HG02938 (cell line): ENCODE results near the gene JPH3.
"Not testable (repeated sequence)": the region's sequence is repeated elsewhere in the genome, so short reads cannot be mapped to it uniquely, and the experiment has no call there.

Experiments
- ATAC-seq: cut with Tn5 transposase; IDR thresholded peaks from one replicate; pipeline ENCODE4 v1.9.1; 2021; ENCODE audit warnings: mild to moderate bottlenecking, moderate library complexity; ENCODE audit not compliant: unreplicated experiment

Gene JPH3

DNA sequence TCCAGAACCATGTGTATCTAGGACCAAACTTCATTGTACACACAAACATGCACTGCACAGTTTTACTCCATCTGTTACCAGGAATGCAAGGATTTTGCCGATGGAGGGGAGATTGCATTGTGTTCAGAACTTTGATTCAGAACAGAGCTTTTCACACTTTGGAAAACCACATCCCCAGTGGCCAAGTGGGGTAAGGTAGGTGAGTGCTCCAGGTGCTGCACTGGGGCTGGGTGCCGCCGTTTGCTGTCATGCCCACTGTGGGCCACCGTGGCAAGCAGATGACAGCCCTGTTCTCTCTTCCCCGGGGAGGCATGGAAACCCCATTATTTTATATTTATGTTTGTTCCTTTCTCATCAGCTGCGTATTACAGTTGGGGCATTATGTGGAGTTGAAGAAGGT lies 29.3 kb upstream of the JPH3 start:
- no peak for ATAC-seq

DNA sequence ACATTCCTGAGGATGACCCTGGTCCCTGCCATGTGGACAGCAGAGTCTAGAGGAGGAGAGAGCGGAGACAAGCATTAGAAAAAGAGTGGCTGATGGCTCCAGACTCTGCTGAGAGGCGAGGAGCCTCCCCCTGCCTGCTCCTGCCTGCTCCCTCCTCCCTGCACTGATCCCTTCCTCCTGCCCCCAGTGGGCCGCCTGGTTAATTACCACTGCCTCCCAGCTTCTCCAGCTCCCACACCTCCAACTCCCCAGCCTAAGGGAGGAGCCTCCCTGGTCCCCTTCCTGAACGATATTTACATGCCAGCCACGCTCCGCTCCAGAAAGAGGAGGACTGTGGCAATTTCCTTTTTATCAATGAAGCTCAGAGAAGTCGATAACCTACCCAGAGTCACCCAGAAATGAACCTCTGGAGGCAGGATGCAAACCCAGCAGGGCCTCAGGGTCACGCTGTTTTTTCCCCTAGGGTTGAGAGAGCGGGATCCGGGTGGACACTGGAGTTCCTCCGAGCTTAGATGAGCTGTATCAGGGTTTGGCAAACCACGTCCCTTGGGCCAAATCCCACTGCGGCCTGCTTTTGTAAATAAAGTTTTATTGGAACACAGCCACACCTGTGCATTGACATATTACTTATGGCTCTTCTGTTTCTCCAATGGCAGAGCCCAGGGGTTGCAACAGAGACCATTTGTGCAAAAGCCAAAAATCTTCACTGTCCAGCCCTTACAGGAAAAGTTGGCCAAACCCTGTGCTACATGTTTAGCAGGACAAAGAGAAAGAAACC lies 27.1 kb upstream of the JPH3 start:
- ATAC-seq: no peak

DNA sequence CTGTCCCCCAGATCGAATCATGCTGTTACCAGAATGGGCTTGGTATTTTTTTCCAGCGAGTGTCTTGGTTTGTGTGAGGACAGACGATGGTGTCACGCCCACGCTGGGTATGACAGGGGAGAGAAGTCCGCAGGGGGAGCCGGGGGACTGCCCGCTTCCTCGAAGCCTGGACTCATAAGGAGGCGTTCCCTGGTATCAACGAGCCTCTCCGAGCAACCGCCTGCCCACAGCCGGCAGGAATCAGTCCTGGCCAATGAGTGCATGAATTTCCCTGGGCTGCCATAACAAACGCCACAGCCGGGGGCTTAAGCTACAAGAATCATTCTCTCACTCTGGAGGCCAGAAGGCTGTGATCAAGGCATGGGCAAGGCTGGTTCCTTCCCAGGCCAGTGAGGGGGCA lies 26.1 kb upstream of the JPH3 start:
- no peak for ATAC-seq

DNA sequence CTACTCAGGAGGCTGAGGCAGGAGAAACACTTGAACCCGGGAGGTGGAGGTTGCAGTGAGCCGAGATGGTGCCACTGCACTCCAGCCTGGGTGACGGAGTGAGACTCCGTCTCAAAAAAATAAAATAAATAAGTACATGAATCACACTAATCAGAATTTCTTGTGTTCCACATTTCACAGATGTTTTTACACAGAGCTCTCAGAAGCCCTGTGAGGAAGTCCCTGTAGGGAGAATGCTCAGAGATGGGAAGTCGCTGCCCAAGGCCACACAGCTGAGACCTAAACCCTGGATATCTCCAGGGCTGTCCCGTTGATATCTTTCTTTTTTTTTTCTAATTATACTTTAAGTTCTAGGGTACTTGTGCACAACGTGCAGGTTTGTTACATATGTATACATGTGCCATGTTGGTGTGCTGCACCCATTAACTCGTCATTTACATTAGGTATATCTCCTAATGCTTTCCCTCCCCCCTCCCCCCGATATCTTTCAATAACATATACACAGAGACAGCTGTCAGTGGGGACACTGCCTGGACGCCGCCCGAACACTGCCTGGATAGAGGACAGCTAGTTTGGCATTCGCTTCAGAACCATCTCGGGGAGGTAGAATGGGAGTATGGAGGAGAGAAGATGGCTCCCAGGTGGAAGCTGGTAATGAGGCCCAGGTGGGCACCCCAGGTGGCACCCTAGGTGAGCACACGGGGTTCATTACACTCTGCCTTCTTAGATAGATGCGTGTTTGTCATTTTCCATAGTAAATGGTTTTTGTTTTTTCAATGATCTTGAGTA lies 24.0 kb upstream of the JPH3 start:
- not testable (repeated sequence) for ATAC-seq

DNA sequence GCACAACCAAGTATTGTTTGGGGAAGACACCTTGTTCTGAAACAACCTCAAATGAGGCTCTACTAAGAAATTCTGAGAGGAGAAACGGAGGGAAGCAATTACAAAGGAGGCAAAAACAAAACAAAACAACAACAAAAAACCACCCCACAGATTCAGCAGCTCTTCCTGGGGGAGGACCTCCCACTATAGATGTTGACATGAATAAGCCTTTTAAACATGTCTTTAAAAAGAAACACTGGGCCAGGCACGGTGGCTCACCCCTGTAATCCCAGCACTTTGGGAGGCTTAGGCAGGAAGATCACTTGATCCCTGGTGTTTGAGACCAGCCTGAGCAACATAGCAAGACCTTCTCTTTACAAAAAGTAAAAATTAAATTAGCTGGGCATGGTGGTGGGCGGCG lies 22.6 kb upstream of the JPH3 start:
- ATAC-seq: no peak

DNA sequence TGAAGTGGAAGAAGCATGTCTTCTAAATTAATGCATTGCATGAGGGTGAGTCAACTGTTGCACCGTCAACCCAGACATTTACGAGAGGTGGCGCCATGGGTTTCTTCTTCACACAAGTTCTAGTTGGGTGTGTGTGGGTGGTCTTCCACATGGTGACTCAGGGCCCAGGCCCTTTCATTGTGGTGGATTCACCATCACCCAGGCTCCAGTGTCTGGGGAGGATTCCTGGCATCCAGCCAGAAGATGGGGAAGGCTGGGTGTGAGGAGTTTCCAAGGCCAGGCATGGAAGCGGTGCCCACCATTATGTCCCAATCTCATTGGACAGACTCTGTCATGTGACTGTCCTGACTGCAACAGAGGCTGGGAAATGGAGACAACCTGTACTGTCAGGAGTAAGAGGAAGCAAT lies 21.4 kb upstream of the JPH3 start:
- no peak for ATAC-seq

DNA sequence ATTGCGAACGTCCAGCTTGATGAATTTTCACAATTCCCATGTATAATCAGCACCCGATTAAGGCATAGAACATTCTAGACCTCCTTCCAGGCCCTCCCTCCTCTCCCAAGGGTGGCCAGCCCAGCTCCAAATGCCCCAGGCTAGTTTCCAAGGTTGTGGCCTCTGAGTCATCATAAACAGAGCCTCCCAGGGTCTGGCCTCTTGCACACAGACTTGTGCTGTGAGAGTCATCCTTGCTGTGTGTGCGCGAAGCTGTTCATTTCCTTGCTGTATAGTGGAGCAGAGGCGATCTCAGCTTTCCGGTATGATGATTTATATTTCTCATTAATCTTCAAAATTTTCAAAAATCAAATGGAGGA lies 20.5 kb upstream of the JPH3 start:
- ATAC-seq: no peak

DNA sequence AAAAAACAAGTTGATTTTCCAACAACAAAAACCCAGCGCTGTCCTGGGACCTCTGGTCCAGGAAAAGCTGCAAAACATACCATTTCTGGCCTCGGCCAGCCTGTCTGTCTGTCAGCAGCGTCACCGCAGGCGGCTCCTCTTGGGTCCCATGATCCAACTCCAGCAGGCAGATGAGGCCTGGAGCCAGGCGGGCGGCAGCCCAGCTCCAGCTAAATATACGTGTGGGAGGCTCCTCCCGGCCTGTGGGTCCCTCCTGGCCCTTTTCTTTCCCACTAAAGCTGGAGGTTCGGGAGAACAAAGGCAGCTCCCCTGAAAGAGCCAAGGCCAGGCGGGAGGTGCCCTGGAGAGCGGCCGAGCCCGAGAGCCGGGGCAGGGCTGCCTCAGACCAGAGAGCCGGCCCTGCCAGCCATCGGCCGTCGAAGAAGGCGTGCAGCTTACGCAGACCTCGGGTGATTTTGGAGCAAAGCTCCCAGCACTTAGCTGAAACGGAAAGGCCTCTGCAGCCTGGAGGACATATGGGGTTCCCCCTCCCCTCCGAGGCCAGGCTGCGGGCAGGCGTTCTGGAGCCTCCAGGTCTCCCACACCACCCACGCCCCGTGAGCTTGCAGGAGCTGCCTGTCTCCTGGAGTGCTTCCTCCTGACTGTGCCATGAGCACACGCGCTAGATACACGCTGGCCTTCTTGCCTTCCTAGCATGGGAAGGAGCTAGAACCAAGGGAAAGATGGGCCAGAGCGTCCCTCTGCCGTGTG lies 19.9 kb upstream of the JPH3 start:
- no peak for ATAC-seq

DNA sequence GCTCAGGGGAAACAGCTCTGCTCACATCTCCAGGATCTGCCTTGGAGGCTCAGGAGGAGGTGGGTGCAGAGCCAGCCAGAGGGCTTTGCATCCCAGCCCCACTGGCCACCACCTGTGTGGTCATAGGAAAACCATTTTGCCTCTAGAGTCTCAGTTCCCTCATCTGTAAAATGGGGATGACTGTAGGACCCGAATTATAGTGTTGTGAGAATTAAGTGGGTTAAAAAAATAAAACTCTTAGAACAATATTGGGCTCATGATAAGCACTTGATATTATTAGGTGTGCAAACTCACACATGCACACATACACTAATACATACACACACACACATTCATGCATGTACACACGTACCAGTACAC lies 19.4 kb upstream of the JPH3 start:
- ATAC-seq: no peak

DNA sequence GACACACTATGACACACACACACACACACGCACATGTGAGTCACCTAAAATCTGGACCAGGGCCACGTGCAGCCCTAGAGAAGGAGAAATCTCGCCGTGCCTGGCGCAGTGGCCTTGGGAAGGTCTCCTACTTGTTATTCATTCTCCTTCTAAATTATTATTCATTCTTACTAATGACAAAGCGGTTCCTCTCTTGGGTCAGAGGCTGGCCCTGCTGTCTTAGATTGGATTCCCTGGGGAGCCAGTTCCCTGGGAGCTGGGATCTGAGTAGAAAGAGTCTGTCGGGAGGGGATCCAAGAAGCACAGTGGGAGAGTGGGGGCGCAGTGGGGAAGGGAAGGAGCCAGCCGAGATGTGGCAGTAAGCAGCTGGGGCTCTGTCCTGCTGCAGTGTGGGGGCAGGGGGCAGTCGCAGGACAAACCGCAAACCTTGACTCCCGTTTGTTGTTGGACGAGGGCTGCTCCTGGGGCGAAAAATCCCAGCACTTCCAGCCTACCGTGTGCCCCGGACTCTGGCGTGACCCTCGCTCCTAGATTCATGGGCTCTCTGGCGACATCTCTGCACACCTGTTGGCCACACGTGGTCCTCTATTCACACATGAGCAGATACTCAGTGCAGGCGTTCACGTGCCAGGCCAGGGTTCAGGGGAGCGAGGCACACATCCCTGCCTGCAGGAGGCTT lies 18.7 kb upstream of the JPH3 start:
- no peak for ATAC-seq

DNA sequence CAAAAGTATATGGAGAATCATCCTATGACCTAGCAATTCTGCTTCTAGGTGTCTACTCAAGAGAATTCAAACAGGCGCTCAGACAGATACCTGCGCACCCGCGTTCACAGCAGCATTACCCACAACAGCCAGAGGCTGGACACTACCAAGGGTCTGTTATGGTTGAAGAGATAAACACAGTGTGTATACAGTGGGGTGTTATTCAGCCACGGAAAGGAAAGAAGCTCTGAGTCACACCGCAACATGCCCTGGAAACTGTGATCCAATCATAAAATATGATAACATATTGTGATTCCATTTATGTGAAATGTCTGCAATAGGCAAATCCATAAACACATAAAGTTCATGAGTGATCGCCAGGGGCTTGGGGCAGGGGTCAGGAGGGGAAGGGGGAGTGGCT lies 18.0 kb upstream of the JPH3 start:
- no peak for ATAC-seq

DNA sequence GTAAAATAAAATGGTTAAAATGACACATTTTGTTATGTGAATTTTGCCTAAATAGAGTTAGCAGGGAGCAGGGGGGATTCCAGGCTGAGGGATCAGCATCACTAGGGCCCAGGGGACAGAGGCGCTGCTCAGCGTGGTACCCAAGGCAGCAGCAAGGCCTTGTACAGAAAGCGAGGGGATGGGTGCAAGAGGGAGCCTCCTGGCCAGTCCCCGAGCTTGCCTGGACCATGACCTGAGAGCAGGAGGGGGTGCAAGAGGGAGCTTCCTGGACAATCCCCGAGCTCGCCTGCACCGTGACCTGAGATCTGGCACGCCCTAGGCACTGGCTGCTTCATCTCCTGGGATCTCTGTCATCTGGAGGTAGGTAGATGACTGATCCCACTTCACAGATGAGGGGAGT lies 17.3 kb upstream of the JPH3 start:
- no peak for ATAC-seq

DNA sequence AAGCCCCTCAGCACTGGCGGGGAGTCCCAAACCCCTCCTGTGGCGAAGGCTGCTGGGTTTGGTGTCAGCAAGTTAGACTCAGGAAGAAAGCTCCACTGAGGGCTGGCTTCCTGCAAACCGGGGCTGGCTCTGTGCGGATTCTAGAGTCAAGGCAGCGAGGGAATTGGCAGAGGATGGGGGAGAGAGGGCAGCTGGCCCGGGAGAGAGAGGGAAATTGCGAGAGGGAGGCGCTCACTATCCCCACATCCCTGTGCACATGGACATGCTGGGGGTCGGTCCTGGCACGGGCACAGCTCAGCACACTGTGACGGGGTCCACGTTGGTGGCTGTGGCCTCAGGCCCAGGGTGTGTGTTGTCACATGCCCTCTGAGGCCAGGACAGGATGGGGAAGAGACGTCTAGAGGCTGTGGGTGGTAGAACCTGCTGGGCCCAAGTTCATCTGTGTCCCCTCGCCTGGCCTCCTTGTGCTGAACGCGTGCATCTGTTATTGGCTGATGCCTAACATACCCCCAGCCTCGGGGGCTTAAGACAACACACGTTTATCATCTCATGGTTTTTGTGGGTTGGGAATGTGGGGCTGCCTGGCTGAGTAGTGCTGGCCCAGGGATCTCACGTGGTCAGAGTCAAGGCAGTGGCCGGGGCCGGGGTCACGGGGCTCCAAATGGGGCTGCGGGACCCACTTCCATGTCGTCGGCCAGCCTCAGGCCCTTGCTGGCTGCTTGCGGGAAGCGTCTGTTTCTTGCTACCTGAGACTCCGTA lies 16.7 kb upstream of the JPH3 start:
- no peak for ATAC-seq

DNA sequence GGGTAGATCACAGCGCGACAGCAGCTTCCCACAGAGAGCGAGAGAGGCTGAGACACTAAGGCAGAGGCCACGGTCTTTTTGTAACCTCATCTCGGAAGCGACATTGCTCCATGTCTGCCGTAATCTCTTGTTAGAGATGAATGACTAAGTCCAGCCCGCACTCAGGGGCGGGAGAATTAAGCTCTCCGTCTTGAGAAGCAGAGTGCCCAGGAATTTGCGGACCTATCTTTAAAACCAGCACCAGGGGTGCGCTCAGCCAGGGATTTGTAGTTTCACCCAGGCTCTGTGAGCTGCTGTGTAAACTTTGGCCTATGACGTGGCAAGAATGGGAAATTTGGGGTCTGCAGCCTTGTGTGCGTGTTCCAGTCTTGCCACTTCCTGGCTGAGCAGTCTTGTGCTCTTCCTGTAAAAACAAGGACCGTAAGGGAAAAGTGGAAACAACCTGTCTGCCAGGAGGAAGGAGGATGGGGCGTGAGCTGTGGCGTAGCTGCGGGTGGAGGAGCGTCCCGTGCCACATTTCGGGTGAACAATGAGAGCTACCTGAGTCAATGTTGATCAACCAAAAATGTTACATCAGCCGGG lies 16.0 kb upstream of the JPH3 start:
- no peak for ATAC-seq

DNA sequence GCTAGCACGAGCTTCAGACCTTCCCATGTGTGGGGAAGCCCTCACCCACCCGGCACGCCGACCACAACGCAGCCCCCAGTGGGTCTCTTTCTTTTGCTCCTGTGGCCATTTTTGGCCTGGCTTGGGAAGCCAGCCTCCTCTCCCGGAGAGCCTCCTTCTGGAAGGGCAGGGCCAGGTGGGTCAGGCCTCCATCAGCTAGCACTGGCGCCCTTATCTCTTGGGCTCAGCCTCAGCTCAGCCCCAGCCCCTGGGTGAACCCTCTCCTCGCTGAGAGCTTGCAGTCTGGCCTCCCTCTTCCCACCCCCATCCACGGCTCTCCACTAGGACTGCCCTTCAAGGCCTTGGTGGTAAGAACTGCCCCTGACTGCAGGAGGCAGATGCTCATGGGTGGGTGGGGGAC lies 14.7 kb upstream of the JPH3 start:
- no peak for ATAC-seq

DNA sequence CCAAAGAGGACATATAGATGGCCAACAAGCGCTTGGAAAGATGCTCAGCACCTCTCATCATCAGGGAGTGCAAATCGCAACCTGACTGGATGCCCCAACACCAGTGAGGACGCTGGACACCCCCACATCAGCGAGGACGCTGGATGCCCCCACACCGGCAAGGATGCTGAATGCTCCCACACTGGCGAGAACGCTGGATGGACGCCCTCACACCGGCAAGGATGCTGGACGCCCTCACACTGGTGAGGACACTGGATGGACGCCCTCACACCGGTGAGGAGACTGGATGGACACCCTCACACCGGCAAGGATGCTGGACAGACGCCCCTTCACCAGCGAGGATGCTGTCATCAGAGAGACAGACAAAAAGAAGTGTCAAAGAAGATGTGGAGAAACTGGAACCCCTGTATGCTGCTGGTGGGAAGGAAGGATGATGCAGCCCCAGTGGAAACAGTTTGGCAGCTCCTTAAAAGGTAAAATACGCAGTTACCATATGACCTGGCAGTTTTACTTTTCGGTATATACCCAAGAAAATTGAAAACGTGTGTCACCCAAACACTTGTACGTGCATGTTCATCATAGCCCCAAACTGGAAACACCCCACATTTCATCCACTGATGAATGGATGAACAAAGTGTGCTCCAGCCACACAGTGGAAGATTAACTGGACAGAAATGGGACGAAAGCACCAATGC lies 10.1 kb upstream of the JPH3 start:
- ATAC-seq: no peak

DNA sequence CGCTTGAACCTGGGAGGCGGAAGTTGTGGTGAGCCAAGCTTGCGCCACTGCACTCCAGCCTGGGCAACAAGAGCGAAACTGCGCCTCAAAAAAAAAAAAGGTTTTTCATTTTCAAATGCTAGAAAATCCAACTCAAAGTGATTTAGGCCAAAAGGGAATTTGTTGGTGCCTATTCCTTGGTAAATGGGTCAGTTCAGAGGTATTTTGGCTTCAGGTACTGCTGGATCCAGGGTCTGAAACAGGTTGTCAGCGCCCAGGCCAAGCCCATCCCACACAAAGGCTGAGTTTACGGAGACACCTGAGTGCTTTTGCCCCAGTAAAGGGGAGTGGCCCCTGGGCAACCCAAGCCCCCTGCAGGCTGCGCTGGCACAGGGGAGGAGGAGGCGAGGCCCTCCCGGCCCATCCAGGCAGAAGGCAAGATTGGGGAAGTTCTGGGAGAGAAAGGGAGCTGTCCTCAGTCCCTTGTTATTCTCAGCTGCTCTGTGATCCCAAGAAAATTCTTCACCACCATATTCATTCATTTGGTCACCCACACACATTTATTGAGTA lies 8.5 kb upstream of the JPH3 start:
- no peak for ATAC-seq

DNA sequence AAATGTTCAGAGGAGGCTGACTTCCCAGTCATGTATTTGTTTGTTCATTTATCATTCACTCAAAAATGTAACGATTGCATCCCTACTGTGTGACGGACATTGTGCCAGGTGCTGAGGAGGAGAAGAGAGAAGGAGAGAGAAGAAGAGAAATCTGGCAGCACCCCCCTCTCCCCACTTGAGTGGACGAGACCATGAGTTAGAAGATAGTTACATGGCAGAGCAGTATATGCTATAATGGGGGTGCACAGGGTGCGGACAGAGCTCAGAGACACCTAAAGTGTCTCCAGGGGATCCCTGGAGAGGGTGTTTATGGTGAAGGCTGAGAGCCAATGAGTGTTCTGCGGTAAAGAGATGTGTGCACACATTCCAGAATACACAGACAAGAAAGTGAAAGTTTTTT lies 6.6 kb upstream of the JPH3 start:
- ATAC-seq: no peak

DNA sequence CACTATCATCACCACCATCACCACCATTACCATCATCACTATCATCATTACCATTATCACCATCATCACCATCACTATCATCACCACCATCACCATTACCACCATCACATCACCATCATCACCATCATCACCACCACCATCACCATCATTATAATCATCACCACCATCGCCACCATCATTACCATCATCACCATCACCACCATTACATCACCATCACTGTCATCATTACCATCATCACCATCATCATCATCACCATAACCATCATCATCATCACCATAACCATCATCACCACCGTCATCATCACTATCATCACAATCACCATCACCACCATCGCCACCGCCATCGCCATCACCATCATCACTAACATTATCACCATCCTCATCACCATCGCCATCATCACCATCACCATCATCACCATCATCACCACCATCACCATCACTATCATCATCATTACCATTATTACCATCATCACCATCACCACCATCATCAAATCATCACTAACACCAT lies 4.9 kb upstream of the JPH3 start:
- ATAC-seq: no peak
